Measurements from ENCODE around the gene VWA2.

The VWA2 gene

GRCh38 chr10:114259824-114260223 lies 20.8 kb downstream of the VWA2 start:
- no peak for TF ChIP-seq TOX (CRISPR knock-in tag; IDR thresholded peaks at IDR 0.05; ENCODE audit: borderline replicate concordance)
- TF ChIP-seq CSRNP3 (CRISPR knock-in tag; IDR thresholded peaks at IDR 0.05), result no peak
- no peak for TF ChIP-seq ZFP30 (CRISPR knock-in tag; IDR thresholded peaks at IDR 0.05)
- TF ChIP-seq ESRRG (CRISPR knock-in tag; IDR thresholded peaks at IDR 0.05), result no peak
- no peak for TF ChIP-seq CREB5 (CRISPR knock-in tag; IDR thresholded peaks at IDR 0.05; ENCODE audit: low read depth)
- TF ChIP-seq PPARA (CRISPR knock-in tag; IDR thresholded peaks at IDR 0.05; ENCODE audit: borderline replicate concordance), result no peak
- TF ChIP-seq ZNF8 (CRISPR knock-in tag; IDR thresholded peaks at IDR 0.05), result no peak
- no peak for TF ChIP-seq POU6F1 (CRISPR knock-in tag; IDR thresholded peaks at IDR 0.05; ENCODE audit: borderline replicate concordance, low read depth)
- no peak for TF ChIP-seq ZNF70 (CRISPR knock-in tag; IDR thresholded peaks at IDR 0.05)
- no peak for TF ChIP-seq ISL1 (CRISPR knock-in tag; IDR thresholded peaks at IDR 0.05)
- TF ChIP-seq CSDC2 (CRISPR knock-in tag; IDR thresholded peaks at IDR 0.05), result no peak
- TF ChIP-seq ARNTL (CRISPR knock-in tag; IDR thresholded peaks at IDR 0.05; ENCODE audit: borderline replicate concordance, low read depth), result no peak
- no peak for TF ChIP-seq GLIS3 (CRISPR knock-in tag; IDR thresholded peaks at IDR 0.05)
- ATAC-seq, result no peak

GRCh38 chr10:114260366-114260765 lies 21.3 kb downstream of the VWA2 start:
- TF ChIP-seq TCF4 (CRISPR knock-in tag; IDR thresholded peaks at IDR 0.05; ENCODE audit: borderline replicate concordance) (no peak), ZNF8 (CRISPR knock-in tag; IDR thresholded peaks at IDR 0.05) (no peak), ESRRG (CRISPR knock-in tag; IDR thresholded peaks at IDR 0.05) (no peak), CSRNP3 (CRISPR knock-in tag; IDR thresholded peaks at IDR 0.05) (no peak), PATZ1 (CRISPR knock-in tag; IDR thresholded peaks at IDR 0.05; ENCODE audit: borderline replicate concordance) (no peak), ZNF70 (CRISPR knock-in tag; IDR thresholded peaks at IDR 0.05) (no peak), ARNTL (CRISPR knock-in tag; IDR thresholded peaks at IDR 0.05; ENCODE audit: borderline replicate concordance, low read depth) (no peak), TSHZ2 (CRISPR knock-in tag; IDR thresholded peaks at IDR 0.05) (no peak), ISL1 (CRISPR knock-in tag; IDR thresholded peaks at IDR 0.05) (no peak), CSDC2 (CRISPR knock-in tag; IDR thresholded peaks at IDR 0.05) (no peak), OSR1 (CRISPR knock-in tag; IDR thresholded peaks at IDR 0.05) (no peak), POU6F1 (CRISPR knock-in tag; IDR thresholded peaks at IDR 0.05; ENCODE audit: borderline replicate concordance, low read depth) (no peak), SNAI2 (CRISPR knock-in tag; IDR thresholded peaks at IDR 0.05) (no peak), ZC3H10 (CRISPR knock-in tag; IDR thresholded peaks at IDR 0.05) (no peak), PPARA (CRISPR knock-in tag; IDR thresholded peaks at IDR 0.05; ENCODE audit: borderline replicate concordance) (no peak), BACH2 (CRISPR knock-in tag; IDR thresholded peaks at IDR 0.05; ENCODE audit: borderline replicate concordance) (no peak), TOX (CRISPR knock-in tag; IDR thresholded peaks at IDR 0.05; ENCODE audit: borderline replicate concordance) (no peak), ZFP3 (CRISPR knock-in tag; IDR thresholded peaks at IDR 0.05) (no peak), CREB5 (CRISPR knock-in tag; IDR thresholded peaks at IDR 0.05; ENCODE audit: low read depth) (no peak), ZFP30 (CRISPR knock-in tag; IDR thresholded peaks at IDR 0.05) (no peak)
- no peak for ATAC-seq

All from SK-N-SH treated with all-trans-retinoic acid at 6 μM for 48 hours (cell line).